SK-N-SH treated with all-trans-retinoic acid at 6 μM for 48 hours (cell line): ENCODE results near the gene TMEM165.
A peak's percentile ranks its signal among the peaks of the same experiment; 100 is the strongest.

Experiments
- ATAC-seq: fragments of 200-7000 bp; cut with Tn5 transposase; 3 replicates; pipeline ENCODE4 v1.9.1; 2020; ENCODE audit warnings: mild to moderate bottlenecking, moderate library complexity
- ARNTL ChIP-seq: fragments of 450-650 bp; formaldehyde crosslinking; IDR thresholded peaks from 2 replicates; pipeline ENCODE4 v1.5.0; 2020; ENCODE audit warnings: low read depth, mild to moderate bottlenecking, moderate library complexity, borderline replicate concordance
- BACH2 ChIP-seq: fragments of 250-450 bp; sonication (Bioruptor Pico); IDR thresholded peaks from 2 replicates; pipeline ENCODE4 v1.9.0; 2021; ENCODE audit warnings: mild to moderate bottlenecking, borderline replicate concordance
- CREB5 ChIP-seq: fragments of 250-450 bp; sonication (Bioruptor Pico); IDR thresholded peaks from 2 replicates; pipeline ENCODE4 v1.5.1; 2020; ENCODE audit warnings: low read depth, mild to moderate bottlenecking, moderate library complexity
- CSDC2 ChIP-seq: fragments of 250-450 bp; sonication (Bioruptor Pico); IDR thresholded peaks from 2 replicates; pipeline ENCODE4 v1.5.0; 2020; ENCODE audit warnings: mild to moderate bottlenecking, moderate library complexity
- CSRNP3 ChIP-seq: fragments of 250-450 bp; sonication (Bioruptor Pico); IDR thresholded peaks from 2 replicates; pipeline ENCODE4 v1.5.1; 2021; ENCODE audit warnings: mild to moderate bottlenecking, moderate library complexity
- ESRRG ChIP-seq: fragments of 250-450 bp; sonication (Bioruptor Pico); IDR thresholded peaks from 2 replicates; pipeline ENCODE4 v1.6.1; 2021; ENCODE audit warnings: mild to moderate bottlenecking
- GLIS3 ChIP-seq: fragments of 250-450 bp; sonication (Bioruptor Pico); IDR thresholded peaks from 2 replicates; pipeline ENCODE4 v1.5.0; 2020; ENCODE audit warnings: mild to moderate bottlenecking, moderate library complexity
- ISL1 ChIP-seq: fragments of 250-450 bp; sonication (Bioruptor Pico); IDR thresholded peaks from 2 replicates; pipeline ENCODE4 v2.1.2; 2022; ENCODE audit warnings: mild to moderate bottlenecking, moderate library complexity
- OSR1 ChIP-seq: fragments of 250-450 bp; sonication (Bioruptor Pico); IDR thresholded peaks from 2 replicates; pipeline ENCODE4 v1.8.0; 2022; ENCODE audit warnings: moderate library complexity, mild to moderate bottlenecking, inconsistent platforms
- PATZ1 ChIP-seq: fragments of 250-450 bp; sonication (Bioruptor Pico); IDR thresholded peaks from 2 replicates; pipeline ENCODE4 v1.8.0; 2020; ENCODE audit warnings: mild to moderate bottlenecking, moderate library complexity, borderline replicate concordance
- POU6F1 ChIP-seq: fragments of 250-450 bp; sonication (Bioruptor Pico); IDR thresholded peaks from 2 replicates; pipeline ENCODE4 v1.8.0; 2021; ENCODE audit warnings: low read depth, mild to moderate bottlenecking, moderate library complexity, borderline replicate concordance
- PPARA ChIP-seq: fragments of 250-450 bp; sonication (Bioruptor Pico); IDR thresholded peaks from 2 replicates; pipeline ENCODE4 v1.5.0; 2020; ENCODE audit warnings: mild to moderate bottlenecking, borderline replicate concordance
- RARB ChIP-seq: fragments of 250-450 bp; sonication (Bioruptor Pico); IDR thresholded peaks from 2 replicates; pipeline ENCODE4 v1.8.0; 2021; ENCODE audit warnings: mild to moderate bottlenecking, moderate library complexity
- SNAI2 ChIP-seq: fragments of 250-450 bp; sonication (Bioruptor Pico); IDR thresholded peaks from 2 replicates; pipeline ENCODE4 v1.5.0; 2020; ENCODE audit warnings: mild to moderate bottlenecking, moderate library complexity
- TCF4 ChIP-seq: fragments of 250-450 bp; sonication (Bioruptor Pico); IDR thresholded peaks from 2 replicates; pipeline ENCODE4 v1.8.0; 2021; ENCODE audit warnings: mild to moderate bottlenecking, moderate library complexity, borderline replicate concordance
- TOX ChIP-seq: fragments of 250-450 bp; sonication (Bioruptor Pico); IDR thresholded peaks from 2 replicates; pipeline ENCODE4 v1.8.0; 2021; ENCODE audit warnings: mild to moderate bottlenecking, moderate library complexity, borderline replicate concordance
- TSHZ2 ChIP-seq: fragments of 250-450 bp; sonication (Bioruptor Pico); IDR thresholded peaks from 2 replicates; pipeline ENCODE4 v1.5.0; 2020; ENCODE audit warnings: mild to moderate bottlenecking, moderate library complexity
- ZC3H10 ChIP-seq: fragments of 250-450 bp; sonication (Bioruptor Pico); IDR thresholded peaks from 2 replicates; pipeline ENCODE4 v1.5.1; 2021; ENCODE audit warnings: mild to moderate bottlenecking, moderate library complexity
- ZFP3 ChIP-seq: fragments of 250-450 bp; sonication (Bioruptor Pico); IDR thresholded peaks from 2 replicates; pipeline ENCODE4 v1.5.0; 2020; ENCODE audit warnings: mild to moderate bottlenecking, moderate library complexity
- ZFP30 ChIP-seq: fragments of 450-650 bp; formaldehyde crosslinking; IDR thresholded peaks from 2 replicates; pipeline ENCODE4 v1.5.0; 2022; ENCODE audit warnings: mild to moderate bottlenecking, moderate library complexity
- ZNF565 ChIP-seq: fragments of 450-650 bp; formaldehyde crosslinking; conservative IDR thresholded peaks from 2 replicates; pipeline ENCODE4 v1.5.0; 2020; ENCODE audit warnings: low read depth, mild to moderate bottlenecking, moderate library complexity
- ZNF70 ChIP-seq: fragments of 450-650 bp; formaldehyde crosslinking; IDR thresholded peaks from 2 replicates; pipeline ENCODE4 v1.5.0; 2020; ENCODE audit warnings: mild to moderate bottlenecking, moderate library complexity
- ZNF8 ChIP-seq: fragments of 450-650 bp; formaldehyde crosslinking; IDR thresholded peaks from 2 replicates; pipeline ENCODE4 v1.5.0; 2020; ENCODE audit warnings: mild to moderate bottlenecking, moderate library complexity

TMEM165 gene

GRCh38 chr4:55385201-55385649 lies 10.5 kb upstream of the TMEM165 start:
- ATAC-seq = no peak
- TF ChIP-seq PPARA (CRISPR knock-in tag) = no peak

GRCh38 chr4:55386073-55386472 lies 9.7 kb upstream of the TMEM165 start:
- ATAC-seq = peak; percentile 100
- TF ChIP-seq ISL1 (CRISPR knock-in tag) (no peak), ZFP30 (CRISPR knock-in tag) (no peak), TOX (CRISPR knock-in tag) (no peak), ZNF8 (CRISPR knock-in tag) (no peak), CREB5 (CRISPR knock-in tag) (no peak), TCF4 (CRISPR knock-in tag) (no peak), RARB (no peak), OSR1 (no peak), PATZ1 (no peak), GLIS3 (CRISPR knock-in tag) (no peak), ZC3H10 (no peak), SNAI2 (CRISPR knock-in tag) (no peak), CSRNP3 (CRISPR knock-in tag) (no peak), PPARA (CRISPR knock-in tag) (no peak), ESRRG (CRISPR knock-in tag) (no peak)

GRCh38 chr4:55386840-55387239 lies 8.9 kb upstream of the TMEM165 start:
- no peak for ATAC-seq
- TF ChIP-seq ZFP30 (CRISPR knock-in tag) (no peak), BACH2 (CRISPR knock-in tag) (no peak), PATZ1 (no peak), OSR1 (no peak), CSDC2 (no peak), PPARA (CRISPR knock-in tag) (no peak), ZFP3 (no peak), TCF4 (CRISPR knock-in tag) (no peak), ZNF70 (CRISPR knock-in tag) (no peak), ARNTL (CRISPR knock-in tag) (no peak), TSHZ2 (CRISPR knock-in tag) (no peak), CSRNP3 (CRISPR knock-in tag) (no peak), POU6F1 (CRISPR knock-in tag) (no peak), ZNF565 (CRISPR knock-in tag) (no peak)
- TF ChIP-seq, all 23 proteins: peak for 0
